Heart right ventricle (tissue), 16 donors: Measurements from ENCODE around the gene COL6A3. TPM values are rescaled to one million over a fixed set of nuclear protein-coding genes. Genes with fewer than 3 reads are reported as not detected.
A peak's percentile ranks its signal among the peaks of the same experiment; 100 is the strongest.

Experiments
- ATAC-seq, 8 donors: fragments of 200-7000 bp; cut with Tn5 transposase; one replicate each; pipeline ENCODE4 v1.9.1; 2020; ENCODE audit warnings: mild to moderate bottlenecking in 8 of 8, moderate library complexity in 8 of 8, moderate number of reproducible peaks in 1 of 8
- DNase-seq, 2 donors: peaks; one replicate each; pipeline ENCODE4 v3.0.0-alpha.2; 2020
- H3K27ac ChIP-seq, 10 donors: fragments of 200-600 bp; sonication (generic) in 2 of 10; one replicate each; pipeline versions ENCODE4 v1.5.0 to v1.8.0; 2020 to 2022; ENCODE audit warnings: mild to moderate bottlenecking in 3 of 10
- H3K27me3 ChIP-seq, 7 donors: fragments of 200-600 bp; one replicate each; pipeline ENCODE4 v1.8.0; 2021 to 2022; ENCODE audit warnings: mild to moderate bottlenecking in 2 of 7
- H3K36me3 ChIP-seq, 9 donors: fragments of 200-600 bp; sonication (generic) in 1 of 9; one replicate each; pipeline versions ENCODE4 v1.5.0 to v1.8.0; 2020 to 2022; ENCODE audit warnings: mild to moderate bottlenecking in 2 of 9
- H3K4me1 ChIP-seq, 9 donors: fragments of 200-600 bp; sonication (generic) in 1 of 9; one replicate each; pipeline versions ENCODE4 v1.5.0 to v1.8.0; 2020 to 2022; ENCODE audit warnings: mild to moderate bottlenecking in 4 of 9
- H3K4me3 ChIP-seq, 10 donors: fragments of 200-600 bp; sonication (generic) in 2 of 10; one replicate each; pipeline versions ENCODE4 v1.5.0 to v1.8.0; 2020 to 2022; ENCODE audit warnings: mild to moderate bottlenecking in 7 of 10, moderate library complexity in 2 of 10
- H3K9me3 ChIP-seq, 11 donors: fragments of 200-600 bp in 10 of 11; sonication (generic) in 2 of 11; one replicate each; pipeline versions ENCODE4 v1.5.0 to v1.8.0; 2013 to 2022; ENCODE audit warnings: mild to moderate bottlenecking in 2 of 11, control low read depth in 1 of 11, moderate library complexity in 1 of 11
- WGBS, 2 donors: extraction: QIAGEN DNeasy Blood & Tissue Kit; methylation state at CpG; one replicate each; pipeline ENCODE4 v1.1.7; 2013; ENCODE audit warnings: inconsistent platforms in 1 of 2; 5-methylcytosine and 5-hydroxymethylcytosine counted together
- intact Hi-C, 10 donors: fragments of 100-400 bp; cut with DNase I; formaldehyde crosslinking; loops; one replicate each; pipeline versions ENCODE4 v1.11.1 to v1.14.2; 2022
- polyA plus RNA-seq, 2 donors: library from polyadenylated mRNA; stranded (reverse); fragments of 200-250 nt; gene quantifications; one replicate each; pipeline ENCODE4 v1.2.3, GENCODE V29; 2013
- total RNA-seq, 10 donors: library from RNA; stranded (reverse); fragmentation: NEBNext Ultra II Directional in 3 of 10; extraction: Animal tissue kit (Norgen Biotek cat#: 25700) in 3 of 10; gene quantifications; one replicate each; pipeline versions ENCODE4 v1.2.1 to v1.2.4, GENCODE V29; 2021 to 2023
- TF ChIP-seq, protein P1 (sequence below), 9 donors: fragments of 200-600 bp; sonication (generic) in 2 of 9; IDR thresholded peaks; one replicate each; pipeline versions ENCODE4 v1.5.0 to v1.8.0; 2021 to 2022; ENCODE audit warnings: antibody characterized with exemption in 9 of 9, mild to moderate bottlenecking in 5 of 9, moderate library complexity in 1 of 9
- donor health status: Arrhythmogenic right ventricular cardiomyopathy.
- donor health status: ischemic (EF 13 %, LVEDD 7.1; RV severe dilation, severe dysfunction).
- donor health status: healthy with polysubstance abuse.
- donor health status: DM: no; HTN: yes; CAD: no.
- donor health status: DM: no; HTN: no; CAD: no.
- donor health status: ischemic (EF 25% LVEDD 6.9; RV normal size, moderate dysfunction).
- donor health status: ischemic (EF 25% LVEDD 5.7; RV mildly dilated, moderate dysfunction).
- donor health status: healthy.
- donor health status: DM: yes; HTN: yes; CAD: no.
- donor health status: Ischemic cardiomyopathy.
- donor health status: ischemic (EF 35%, LVEDD 5.7; RV mildly dilated, moderate dysfunction).
- donor health status: nonischemic (EF 11% LVEDD 7.7; RV severe dilation, severe dysfunction).
- donor health status: DM: yes; HTN: yes; CAD: no.
- donor health status: PGD.
- donor health status: ischemic (EF 29% LVEDD 5.4; RV normal size, mild dysfunction).
- donor health status: nonischemic (EF 23%, LVEDD 6.1; RV moderate dilation, normal function).

COL6A3 gene
- total and polyA plus RNA-seq, 12 donors: 27.7 to 222 (median 47.5) TPM

- peaks cover 0 to 20% (median 9%) of the 10 kb centered on the region in 9 donors for H3K4me1 ChIP-seq
- ATAC-seq (no peak), DNase-seq (no peak)
- H3K36me3 ChIP-seq: no peaks in the 10 kb centered on the region
- 87 to 92% methylated on average over 3 of the region's 3 CpGs for WGBS, 2 donors
- TF ChIP-seq, protein P1, sequence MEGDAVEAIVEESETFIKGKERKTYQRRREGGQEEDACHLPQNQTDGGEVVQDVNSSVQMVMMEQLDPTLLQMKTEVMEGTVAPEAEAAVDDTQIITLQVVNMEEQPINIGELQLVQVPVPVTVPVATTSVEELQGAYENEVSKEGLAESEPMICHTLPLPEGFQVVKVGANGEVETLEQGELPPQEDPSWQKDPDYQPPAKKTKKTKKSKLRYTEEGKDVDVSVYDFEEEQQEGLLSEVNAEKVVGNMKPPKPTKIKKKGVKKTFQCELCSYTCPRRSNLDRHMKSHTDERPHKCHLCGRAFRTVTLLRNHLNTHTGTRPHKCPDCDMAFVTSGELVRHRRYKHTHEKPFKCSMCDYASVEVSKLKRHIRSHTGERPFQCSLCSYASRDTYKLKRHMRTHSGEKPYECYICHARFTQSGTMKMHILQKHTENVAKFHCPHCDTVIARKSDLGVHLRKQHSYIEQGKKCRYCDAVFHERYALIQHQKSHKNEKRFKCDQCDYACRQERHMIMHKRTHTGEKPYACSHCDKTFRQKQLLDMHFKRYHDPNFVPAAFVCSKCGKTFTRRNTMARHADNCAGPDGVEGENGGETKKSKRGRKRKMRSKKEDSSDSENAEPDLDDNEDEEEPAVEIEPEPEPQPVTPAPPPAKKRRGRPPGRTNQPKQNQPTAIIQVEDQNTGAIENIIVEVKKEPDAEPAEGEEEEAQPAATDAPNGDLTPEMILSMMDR (IDR thresholded peaks at IDR 0.05): no peak
- intact Hi-C loops: no loop called here
- H3K27ac ChIP-seq: peak overlapping the region in 5 of 10 donors; percentile 13 to 89 (median 78)
- no peaks in the 10 kb centered on the region for H3K27me3 ChIP-seq
- no peak overlapping the region for H3K4me3 ChIP-seq
- H3K9me3 ChIP-seq: no peaks in the 10 kb centered on the region
These were observed 132.1 kb downstream of the COL6A3 start for GRCh38 chr2:237281836-237282306.

- no peak overlapping the region for H3K4me3 ChIP-seq
- H3K27me3 ChIP-seq: no peaks in the 10 kb centered on the region
- 76 to 77% methylated on average over 8 of the region's 8 CpGs for WGBS, 2 donors
- peaks cover 0 to under 1% (median 0%) of the 10 kb centered on the region in 11 donors for H3K9me3 ChIP-seq
- DNase-seq (no peak), ATAC-seq (no peak)
- H3K4me1 ChIP-seq: peaks cover 0 to 20% (median 9%) of the 10 kb centered on the region in 9 donors
- H3K36me3 ChIP-seq: no peaks in the 10 kb centered on the region
- TF ChIP-seq, protein P1 (IDR thresholded peaks at IDR 0.05): no peak
- intact Hi-C loops: no loop called here
- peak overlapping the region in 7 of 10 donors; percentile 34 to 89 (median 66) for H3K27ac ChIP-seq
These were observed 133.0 kb downstream of the COL6A3 start for GRCh38 chr2:237280939-237281338.

GRCh38 chr2:237280229-237280628 lies 133.7 kb downstream of the COL6A3 start:
- H3K9me3 ChIP-seq: peaks cover 0 to 5% (median 0%) of the 10 kb centered on the region in 11 donors
- intact Hi-C loops: no loop called here
- H3K27ac ChIP-seq: peak overlapping the region; percentile 0 to 89 (median 65)
- no peak overlapping the region for H3K4me3 ChIP-seq
- WGBS, 2 donors: 62 to 64% methylated on average over 11 of the region's 11 CpGs
- TF ChIP-seq, protein P1 (IDR thresholded peaks at IDR 0.05): no peak
- ATAC-seq: peak in 7 of 8 donors; percentile 42 to 72 (median 62)
- no peaks in the 10 kb centered on the region for H3K27me3 ChIP-seq
- H3K4me1 ChIP-seq: peaks cover 0 to 20% (median 9%) of the 10 kb centered on the region in 9 donors
- no peak for DNase-seq
- no peaks in the 10 kb centered on the region for H3K36me3 ChIP-seq

DNA sequence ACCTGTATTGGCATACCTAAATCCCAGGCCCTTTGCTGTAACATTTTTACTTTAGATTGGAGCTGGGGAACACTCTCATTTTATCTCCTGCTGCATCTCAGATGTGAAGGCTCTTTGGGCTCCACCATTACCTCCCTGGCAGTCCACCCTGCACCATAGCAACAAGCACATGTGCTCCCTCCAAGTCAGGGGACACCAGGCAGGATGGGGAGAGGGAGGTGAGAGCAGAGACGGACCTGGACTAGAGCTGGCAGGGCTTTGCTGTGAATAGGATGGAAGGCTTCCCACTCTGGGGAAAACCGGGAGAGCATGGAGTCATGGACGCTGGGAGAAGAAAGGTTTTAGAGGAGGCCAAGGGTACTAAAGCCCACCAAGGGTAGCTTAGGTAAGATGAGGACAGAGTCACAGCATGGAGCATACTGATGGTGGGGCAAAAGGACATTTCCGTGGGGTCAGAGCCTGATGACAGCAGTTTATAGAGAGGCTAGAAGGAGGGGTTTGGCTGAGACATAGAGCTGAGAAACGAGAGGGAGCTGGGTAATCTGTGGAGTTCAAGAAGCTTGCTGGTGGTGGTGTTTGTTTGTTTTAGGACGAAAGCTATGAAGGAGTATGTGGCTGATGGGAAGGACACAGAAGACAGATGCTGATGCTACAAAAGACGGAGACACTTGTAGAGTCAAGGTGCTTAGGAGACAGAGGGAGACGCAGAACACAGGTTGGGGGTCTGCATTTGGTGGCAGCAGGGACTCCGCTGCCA lies 134.8 kb downstream of the COL6A3 start:
- TF ChIP-seq, protein P1 (IDR thresholded peaks at IDR 0.05): no peak
- Histone ChIP-seq H3K36me3 (no peaks in the 10 kb centered on the region), H3K4me3 (no peak overlapping the region), H3K4me1 (peaks cover 0 to 20% (median 9%) of the 10 kb centered on the region in 9 donors), H3K27ac (peak overlapping the region in 9 of 10 donors; percentile 0 to 89 (median 66)), H3K27me3 (no peaks in the 10 kb centered on the region), H3K9me3 (peaks cover 0 to 7% (median 0%) of the 10 kb centered on the region in 11 donors)
- DNase-seq: no peak
- WGBS, 2 donors: 85 to 86% methylated on average over 9 of the region's 9 CpGs
- intact Hi-C loops: no loop called here
- peak in 4 of 8 donors; percentile 18 to 32 (median 25) for ATAC-seq
